Right lobe of liver (tissue), 6 donors: Measurements from ENCODE around the gene HBA1. TPM values are rescaled to one million over a fixed set of nuclear protein-coding genes. Genes with fewer than 3 reads are reported as not detected.
"Not testable (repeated sequence)": the region's sequence is repeated elsewhere in the genome, so short reads cannot be mapped to it uniquely, and the experiment has no call there.

Experiments used
- ATAC-seq, 4 donors: fragments of 200-7000 bp; cut with Tn5 transposase; one replicate each; pipeline ENCODE4 v1.9.1; 2020; ENCODE audit warnings: mild to moderate bottlenecking in 4 of 4, moderate library complexity in 4 of 4
- DNase-seq, 3 donors: peaks; one replicate each; pipeline ENCODE4 v3.0.0-alpha.2; 2020
- H3K27ac ChIP-seq, 3 donors: fragments of 200-600 bp; one replicate each; pipeline ENCODE4 v1.8.0; 2022
- H3K27me3 ChIP-seq, 2 donors: fragments of 200-600 bp; one replicate each; pipeline ENCODE4 v1.8.0; 2022
- H3K36me3 ChIP-seq, 4 donors: fragments of 200-600 bp; sonication (generic) in 1 of 4; one replicate each; pipeline versions ENCODE4 v1.5.1 to v1.8.0; 2017 to 2022; ENCODE audit warnings: control low read depth in 1 of 4
- H3K4me1 ChIP-seq, 4 donors: fragments of 200-600 bp; sonication (generic) in 1 of 4; one replicate each; pipeline versions ENCODE4 v1.5.1 to v1.8.0; 2017 to 2022; ENCODE audit warnings: control low read depth in 1 of 4
- H3K4me3 ChIP-seq, 3 donors: fragments of 200-600 bp; one replicate each; pipeline ENCODE4 v1.8.0; 2022
- H3K9me3 ChIP-seq, 4 donors: fragments of 200-600 bp; sonication (generic) in 1 of 4; one replicate each; pipeline versions ENCODE4 v1.5.1 to v1.8.0; 2017 to 2022; ENCODE audit warnings: control low read depth in 1 of 4
- CTCF ChIP-seq, 4 donors: fragments of 200-600 bp in 3 of 4; fragments of 450-650 bp in 1 of 4; IDR thresholded peaks; one replicate each; pipeline versions ENCODE4 v1.5.1 to v1.8.0; 2016 to 2022; ENCODE audit warnings: antibody characterized with exemption in 4 of 4, mild to moderate bottlenecking in 2 of 4
- POLR2A ChIP-seq: fragments of 450-650 bp; IDR thresholded peaks from one replicate; pipeline ENCODE4 v1.6.1; 2017; ENCODE audit warnings: antibody characterized with exemption, mild to moderate bottlenecking
- WGBS: methylation state at CpG from one replicate; pipeline ENCODE4 v1.1.6; 2018; ENCODE audit warnings: low coverage, low lambda C conversion rate; ENCODE audit not compliant: insufficient coverage; ENCODE audit errors: missing lambda C conversion rate; 5-methylcytosine and 5-hydroxymethylcytosine counted together
- intact Hi-C, 2 donors: fragments of 100-400 bp; cut with DNase I; formaldehyde crosslinking; loops; one replicate each; pipeline versions ENCODE4 v1.11.2 to v1.14.1; 2022
- long read RNA-seq: library from polyadenylated mRNA; unstranded; transcript quantifications from one replicate; pipeline ENCODE4 v2.0.0, GENCODE V29; 2019
- total RNA-seq, 6 experiments: library from RNA; depleted of rRNA in 2 of 6; stranded (reverse); fragments of >200 nt in 2 of 6; fragmentation: NEBNext Ultra II Directional in 3 of 6; extraction: Animal tissue kit (Norgen Biotek cat#: 25700) in 3 of 6; gene quantifications; one replicate each; pipeline versions ENCODE4 v1.1.0 to v1.2.4, GENCODE V29; 2016 to 2023
- donor health status: DM: no; HTN: yes; CAD: no.
- donor health status: DM: no; HTN: no; CAD: no.
- donor health status: DM: no; HTN: no; CAD: no.
- donor health status: DM: no; HTN: yes; CAD: no.
- donor health status: DM: no; HTN: yes; CAD: no.

The HBA1 gene
- 100 to 1,000 TPM in 3 of 6 experiments, 10 to 100 TPM in 1, 1 to 10 TPM in 2; 8.0 to 789 (median 84.3) TPM for total RNA-seq
- long read RNA-seq, transcript HBA1-201 (3 exons, 577 nt) = major isoform, 106 of 111 reads
- long read RNA-seq, partial matches to known transcripts = 0 of 111 reads
- long read RNA-seq, other reads (novel, unspliced or antisense) = 0 of 111 reads

- ATAC-seq, H3K27ac ChIP-seq, H3K4me3 ChIP-seq, DNase-seq, H3K9me3 ChIP-seq, H3K36me3 ChIP-seq, intact Hi-C loops: not testable (repeated sequence)
- peaks cover 0 to 16% of the 10 kb centered on the region in 2 donors for H3K27me3 ChIP-seq
- peaks cover 0 to 16% (median 4%) of the 10 kb centered on the region in 4 donors for H3K4me1 ChIP-seq
- 0% methylated on average over 10 of the region's 88 CpGs for WGBS
Measured at GRCh38 chr16:176477-177382, at the start of gene HBA1. TSS of gene HBA1 (plus strand) at chr16:176680. CDS start at chr16:176717, 37 bp downstream.

GRCh38 chr16:129075-129474 is 47.4 kb upstream of the HBA1 start:
- WGBS = 100% methylated on average over 1 of the region's 2 CpGs

DNA sequence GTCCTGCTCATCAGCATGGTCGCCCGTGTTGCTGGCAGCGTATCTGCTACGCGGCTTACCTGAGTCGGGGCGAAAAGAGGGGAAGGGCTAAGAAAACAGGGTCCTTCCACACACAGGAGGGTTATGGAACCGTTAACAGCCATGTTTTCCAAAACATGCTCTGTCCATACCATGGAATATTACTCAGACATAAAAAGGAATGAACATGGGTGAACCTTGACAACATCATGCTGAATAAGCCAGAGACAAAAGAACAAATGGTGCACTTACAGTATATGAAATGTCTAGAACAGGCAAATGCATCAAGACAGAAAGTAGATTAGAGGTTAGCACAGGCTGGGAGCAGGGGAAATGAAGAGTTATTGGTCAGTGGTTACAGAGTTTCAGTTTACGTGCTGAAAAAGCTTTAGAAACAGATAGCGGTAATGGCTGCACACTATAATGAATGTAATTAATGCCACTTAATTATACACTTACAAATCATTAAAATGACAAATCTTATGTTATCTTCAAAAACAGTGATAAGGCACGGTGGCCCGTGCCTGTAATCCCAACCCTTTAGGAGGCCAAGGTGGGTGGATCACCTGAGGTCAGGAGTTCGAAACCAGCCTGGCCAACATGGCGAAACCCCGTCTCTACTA is 45.8 kb upstream of the HBA1 start:
- no peaks in the 10 kb centered on the region for H3K4me1 ChIP-seq
- DNase-seq (no peak), ATAC-seq (no peak)
- H3K36me3 ChIP-seq = no peaks in the 10 kb centered on the region
- intact Hi-C loops = no loop called here
- H3K27me3 ChIP-seq = no peaks in the 10 kb centered on the region
- TF ChIP-seq CTCF (IDR thresholded peaks at IDR 0.05) (no peak), POLR2A (no peak)
- WGBS = 92% methylated on average over 13 of the region's 15 CpGs
- H3K4me3 ChIP-seq = no peak overlapping the region
- no peak overlapping the region for H3K27ac ChIP-seq
- H3K9me3 ChIP-seq = no peaks in the 10 kb centered on the region

More at GRCh38 chr16:129075-129474, 47.4 kb upstream of the HBA1 start:
- Histone ChIP-seq H3K27ac (no peak overlapping the region), H3K27me3 (no peaks in the 10 kb centered on the region), H3K36me3 (peaks cover 0 to 5% (median 0%) of the 10 kb centered on the region in 4 donors), H3K9me3 (no peaks in the 10 kb centered on the region), H3K4me3 (no peak overlapping the region), H3K4me1 (no peaks in the 10 kb centered on the region)
- DNase-seq (peak in 1 of 3 donors; percentile 10), ATAC-seq (no peak)
- no peak for TF ChIP-seq POLR2A
- no peak for TF ChIP-seq CTCF (IDR thresholded peaks at IDR 0.05)
- intact Hi-C loops = no loop called here

GRCh38 chr16:132120-132519 is 44.4 kb upstream of the HBA1 start:
- no peak overlapping the region for H3K27ac ChIP-seq
- 86% methylated on average over 7 of the region's 7 CpGs for WGBS
- no peak for TF ChIP-seq CTCF (IDR thresholded peaks at IDR 0.05)
- no peak for TF ChIP-seq POLR2A
- no peaks in the 10 kb centered on the region for H3K36me3 ChIP-seq
- DNase-seq = no peak
- no peak for ATAC-seq
- no peaks in the 10 kb centered on the region for H3K27me3 ChIP-seq
- no peaks in the 10 kb centered on the region for H3K9me3 ChIP-seq
- H3K4me1 ChIP-seq = no peaks in the 10 kb centered on the region
- H3K4me3 ChIP-seq = no peak overlapping the region
- intact Hi-C loops = no loop called here

GRCh38 chr16:133716-134115 is 42.8 kb upstream of the HBA1 start:
- Histone ChIP-seq H3K36me3 (no peaks in the 10 kb centered on the region), H3K9me3 (no peaks in the 10 kb centered on the region), H3K4me1 (no peaks in the 10 kb centered on the region), H3K27ac (no peak overlapping the region), H3K27me3 (no peaks in the 10 kb centered on the region), H3K4me3 (no peak overlapping the region)
- intact Hi-C loops = no loop called here
- no peak for DNase-seq
- TF ChIP-seq POLR2A = no peak
- TF ChIP-seq CTCF (IDR thresholded peaks at IDR 0.05) = no peak
- WGBS = 94% methylated on average over 2 of the region's 2 CpGs
- ATAC-seq = no peak
